Naive thymus-derived CD4-positive, alpha-beta T cell (primary cell): Measurements from ENCODE around the gene TCAP. TPM values are rescaled to one million over a fixed set of nuclear protein-coding genes. Genes with fewer than 3 reads are reported as not detected.

ENCODE experiments used
- ATAC-seq: fragments of 150-1000 bp; cut with Tn5 transposase; 2 replicates; pipeline ENCODE4 v1.10.0; 2021; ENCODE audit warnings: mild to moderate bottlenecking, moderate library complexity
- CTCF ChIA-PET: fragments of 350-600 bp; sonication (Branson Sonifier 250); formaldehyde crosslinking; loops from one replicate; lab custom pipeline; 2021; ENCODE audit warnings: antibody characterized with exemption; lab: Charles Lee
- POLR2A ChIA-PET: fragments of 350-600 bp; sonication (Branson Sonifier 250); formaldehyde crosslinking; loops from one replicate; lab custom pipeline; 2021; ENCODE audit warnings: antibody characterized with exemption, inconsistent platforms; lab: Charles Lee
- DNase-seq, 9 donors: peaks; one replicate each; pipeline versions ENCODE4 v3.0.0 to v3.0.0-alpha.2; 2020 to 2022; ENCODE audit warnings: mixed read lengths in 1 of 9
- H3K27ac ChIP-seq: one replicate; pipeline ENCODE4 v1.7.0; 2013; ENCODE audit warnings: mild to moderate bottlenecking, low read depth, low read length, moderate library complexity
- H3K27me3 ChIP-seq, 2 donors: one replicate each; pipeline ENCODE4 v1.7.0; 2013; ENCODE audit warnings: low read length in 2 of 2, mild to moderate bottlenecking in 2 of 2, moderate library complexity in 2 of 2; ENCODE audit not compliant: control insufficient read depth in 2 of 2, insufficient read depth in 2 of 2
- H3K36me3 ChIP-seq, 3 experiments: 1 replicate in 2 of 3; 2 replicates in 1 of 3; pipeline ENCODE4 v1.7.0; 2013; ENCODE audit warnings: low read length in 3 of 3, mild to moderate bottlenecking in 3 of 3, moderate library complexity in 1 of 3; ENCODE audit not compliant: insufficient read depth in 3 of 3, control insufficient read depth in 2 of 3
- H3K4me1 ChIP-seq, 2 donors: one replicate each; pipeline ENCODE4 v1.7.0; 2013; ENCODE audit warnings: low read length in 2 of 2, mild to moderate bottlenecking in 2 of 2, moderate library complexity in 1 of 2; ENCODE audit not compliant: control insufficient read depth in 2 of 2, insufficient read depth in 2 of 2
- H3K4me3 ChIP-seq: 2 replicates; pipeline ENCODE4 v1.7.0; 2013; ENCODE audit warnings: mild to moderate bottlenecking, low read length
- H3K9me3 ChIP-seq, 3 experiments: 1 replicate in 2 of 3; 2 replicates in 1 of 3; pipeline ENCODE4 v1.7.0; 2013; ENCODE audit warnings: low read length in 3 of 3; ENCODE audit not compliant: control insufficient read depth in 2 of 3
- H3K27ac Mint-ChIP-seq, 9 donors: one replicate each; pipeline ENCODE4 v1.8.0; 2020 to 2022; ENCODE audit warnings: mixed read lengths in 9 of 9, mild to moderate bottlenecking in 8 of 9, moderate library complexity in 5 of 9, inconsistent platforms in 2 of 9
- H3K27me3 Mint-ChIP-seq, 5 donors: one replicate each; pipeline ENCODE4 v1.8.0; 2021 to 2022; ENCODE audit warnings: mixed read lengths in 5 of 5, mild to moderate bottlenecking in 1 of 5
- H3K36me3 Mint-ChIP-seq, 5 donors: one replicate each; pipeline ENCODE4 v1.8.0; 2020 to 2022; ENCODE audit warnings: mixed read lengths in 5 of 5, mild to moderate bottlenecking in 3 of 5, inconsistent platforms in 1 of 5
- H3K4me1 Mint-ChIP-seq, 7 donors: one replicate each; pipeline ENCODE4 v1.8.0; 2020 to 2022; ENCODE audit warnings: mixed read lengths in 7 of 7, mild to moderate bottlenecking in 3 of 7, inconsistent platforms in 1 of 7
- H3K4me3 Mint-ChIP-seq, 10 donors: one replicate each; pipeline ENCODE4 v1.8.0; 2020 to 2022; ENCODE audit warnings: mild to moderate bottlenecking in 10 of 10, mixed read lengths in 10 of 10, moderate library complexity in 6 of 10, inconsistent platforms in 2 of 10
- H3K9me3 Mint-ChIP-seq, 11 donors: one replicate each; pipeline ENCODE4 v1.8.0; 2020 to 2022; ENCODE audit warnings: mixed read lengths in 11 of 11, mild to moderate bottlenecking in 4 of 11, inconsistent platforms in 1 of 11, moderate library complexity in 1 of 11
- intact Hi-C, 2 donors: fragments of 100-400 bp; cut with micrococcal nuclease; formaldehyde crosslinking; loops; one replicate each; pipeline ENCODE4 v1.15.1; 2023
- polyA plus RNA-seq, 2 donors: library from polyadenylated mRNA; unstranded; fragments of 300-500 nt; fragmentation: Illumina TruSeq; gene quantifications; one replicate each; pipeline ENCODE4 v1.2.3, GENCODE V29; 2021
- total RNA-seq, 6 experiments: library from RNA in 5 of 6; stranded (reverse) in 5 of 6; gene quantifications; 1 replicate in 5 of 6; 2 replicates in 1 of 6; pipeline ENCODE4 v1.2.3 and lab custom pipeline; 2021 to 2026

The TCAP gene
- total and polyA plus RNA-seq, 7 experiments from 2014 or later, result 0.12 to 10.5 (median 3.3) TPM; not detected in 1

GRCh38 chr17:39624313-39624712, 40.8 kb upstream of the TCAP start:
- Mint-ChIP-seq H3K27me3 (peaks cover 10 to 69% (median 27%) of the 10 kb centered on the region in 5 donors), H3K36me3 (no peaks in the 10 kb centered on the region), H3K4me1 (peaks cover 12 to 34% (median 22%) of the 10 kb centered on the region in 7 donors), H3K9me3 (peaks cover 0 to 1% (median 0%) of the 10 kb centered on the region in 11 donors), H3K27ac (peak overlapping the region in 1 of 9 donors; percentile 58), H3K4me3 (peak overlapping the region in 1 of 10 donors; percentile 12)
- DNase-seq (no peak), ATAC-seq (no peak)
- CTCF ChIA-PET, result interaction anchor here (1.0 to 8.9 kb wide), 8 partner anchors 11 to 156 kb away, joined by 3 to 104 read pairs (median 4); partner anchors contain the start of genes MIEN1 and STARD3
- intact Hi-C loops, result loop anchor here in 1 of 2 donors (5.0 kb wide), 2 partner anchors 43 to 338 kb away; partner anchors contain the start of genes GSDMA, PNMT and TCAP
- Histone ChIP-seq H3K27ac (no peak overlapping the region), H3K4me1 (peaks cover 6 to 17% of the 10 kb centered on the region in 2 donors), H3K36me3 (no peaks in the 10 kb centered on the region), H3K4me3 (no peak overlapping the region), H3K9me3 (no peaks in the 10 kb centered on the region), H3K27me3 (peaks cover 3 to 4% of the 10 kb centered on the region in 2 donors)
- POLR2A ChIA-PET, result interaction anchor here (1.1 to 1.4 kb wide), 3 partner anchors 10 to 42 kb away, joined by 3 to 6 read pairs (median 5); partner anchors contain the start of gene STARD3

GRCh38 chr17:39625198-39625785, 39.9 kb upstream of the TCAP start:
- ChIA-PET POLR2A (interaction anchor here (0.5 to 1.3 kb wide), 5 partner anchors 9 to 667 kb away, joined by 3 to 6 read pairs (median 3); no protein-coding TSS in a partner anchor), CTCF (interaction anchor here (1.0 to 8.9 kb wide), 8 partner anchors 10 to 155 kb away, joined by 3 to 104 read pairs (median 4); partner anchors contain the start of genes MIEN1 and STARD3)
- no peak for DNase-seq
- no peak overlapping the region for H3K4me3 ChIP-seq
- no peaks in the 10 kb centered on the region for H3K36me3 ChIP-seq
- Mint-ChIP-seq H3K4me1 (peaks cover 12 to 34% (median 22%) of the 10 kb centered on the region in 7 donors), H3K36me3 (no peaks in the 10 kb centered on the region), H3K27ac (no peak overlapping the region), H3K9me3 (peaks cover 0 to 1% (median 0%) of the 10 kb centered on the region in 11 donors), H3K4me3 (peak overlapping the region in 3 of 10 donors; percentile 39 to 62 (median 47)), H3K27me3 (peaks cover 10 to 68% (median 27%) of the 10 kb centered on the region in 5 donors)
- H3K4me1 ChIP-seq, result peaks cover 6 to 17% of the 10 kb centered on the region in 2 donors
- H3K27me3 ChIP-seq, result peaks cover 3 to 4% of the 10 kb centered on the region in 2 donors
- intact Hi-C loops, result no loop called here
- no peak overlapping the region for H3K27ac ChIP-seq
- no peaks in the 10 kb centered on the region for H3K9me3 ChIP-seq
- ATAC-seq, result no peak

- Histone ChIP-seq H3K4me1 (peaks cover 6 to 17% of the 10 kb centered on the region in 2 donors), H3K27ac (no peak within 1 kb of the TSS), H3K36me3 (no peaks in the 10 kb centered on the region), H3K9me3 (no peaks in the 10 kb centered on the region), H3K27me3 (peaks cover 3 to 4% of the 10 kb centered on the region in 2 donors), H3K4me3 (peak within 1 kb of the TSS; percentile 17)
- CTCF ChIA-PET, result interaction anchor here (1.0 to 8.9 kb wide), 4 partner anchors 9 to 156 kb away, joined by 3 to 104 read pairs (median 8); partner anchors contain the start of gene STARD3
- Mint-ChIP-seq H3K27me3 (peaks cover 10 to 71% (median 32%) of the 10 kb centered on the region in 5 donors), H3K4me1 (peaks cover 12 to 38% (median 23%) of the 10 kb centered on the region in 7 donors), H3K27ac (no peak within 1 kb of the TSS), H3K36me3 (no peaks in the 10 kb centered on the region), H3K4me3 (peak within 1 kb of the TSS; percentile 1 to 77 (median 64)), H3K9me3 (peaks cover 0 to 1% (median 0%) of the 10 kb centered on the region in 11 donors)
- POLR2A ChIA-PET, result interaction anchor here (0.6 to 0.7 kb wide), 2 partner anchors 20 to 239 kb away, joined by 3 read pairs; no protein-coding TSS in a partner anchor
- DNase-seq (no peak), ATAC-seq (no peak)
- intact Hi-C loops, result no loop called here
Observed at GRCh38 chr17:39626171-39627046, 38.7 kb upstream of the TCAP start, which contains the start of gene PPP1R1B. Gene PPP1R1B, plus strand, starts transcription at chr17:39626952. Its CDS starts 441 bp downstream, at chr17:39627393.

GRCh38 chr17:39627047-39627711, 38.0 kb upstream of the TCAP start:
- peak overlapping the region in 7 of 10 donors; percentile 7 to 77 (median 65) for H3K4me3 Mint-ChIP-seq
- Histone ChIP-seq H3K4me1 (peaks cover 4 to 14% of the 10 kb centered on the region in 2 donors), H3K27ac (no peak overlapping the region), H3K27me3 (peaks cover 3 to 4% of the 10 kb centered on the region in 2 donors), H3K9me3 (no peaks in the 10 kb centered on the region), H3K36me3 (no peaks in the 10 kb centered on the region), H3K4me3 (peak overlapping the region; percentile 17)
- no peak overlapping the region for H3K27ac Mint-ChIP-seq
- CTCF ChIA-PET, result interaction anchor here (1.0 to 8.9 kb wide), 3 partner anchors 8 to 155 kb away, joined by 3 to 104 read pairs (median 3); partner anchors contain the start of gene STARD3
- intact Hi-C loops, result no loop called here
- no peak for ATAC-seq
- no peak for DNase-seq
- H3K4me1 Mint-ChIP-seq, result peaks cover 7 to 36% (median 26%) of the 10 kb centered on the region in 7 donors
- peaks cover 10 to 73% (median 32%) of the 10 kb centered on the region in 5 donors for H3K27me3 Mint-ChIP-seq
- H3K36me3 Mint-ChIP-seq, result no peaks in the 10 kb centered on the region
- POLR2A ChIA-PET, result interaction anchor here (0.7 kb wide), 1 partner anchor 20 kb away, joined by 3 read pairs; no protein-coding TSS in a partner anchor
- H3K9me3 Mint-ChIP-seq, result peaks cover 0 to 1% (median 0%) of the 10 kb centered on the region in 11 donors

- H3K27me3 ChIP-seq, result peaks cover 3 to 4% of the 10 kb centered on the region in 2 donors
- H3K27ac Mint-ChIP-seq, result no peak overlapping the region
- POLR2A ChIA-PET, result interaction anchor here (1.5 kb wide), 1 partner anchor 41 kb away, joined by 3 read pairs; the partner anchor contains the start of gene PNMT
Observed at GRCh38 chr17:39627712-39628516, 37.2 kb upstream of the TCAP start.

More at GRCh38 chr17:39627712-39628516, 37.2 kb upstream of the TCAP start:
- no peaks in the 10 kb centered on the region for H3K36me3 Mint-ChIP-seq
- Histone ChIP-seq H3K36me3 (no peaks in the 10 kb centered on the region), H3K4me3 (no peak overlapping the region), H3K4me1 (peaks cover 0 to 12% of the 10 kb centered on the region in 2 donors), H3K9me3 (no peaks in the 10 kb centered on the region), H3K27ac (no peak overlapping the region)
- peaks cover 0 to 1% (median 0%) of the 10 kb centered on the region in 11 donors for H3K9me3 Mint-ChIP-seq
- no peak for ATAC-seq
- intact Hi-C loops, result no loop called here
- H3K4me3 Mint-ChIP-seq, result peak overlapping the region in 5 of 10 donors; percentile 6 to 42 (median 15)
- CTCF ChIA-PET, result interaction anchor here (0.8 to 1.7 kb wide), 3 partner anchors 9 to 26 kb away, joined by 3 to 5 read pairs (median 3); no protein-coding TSS in a partner anchor
- H3K4me1 Mint-ChIP-seq, result peaks cover 0 to 30% (median 21%) of the 10 kb centered on the region in 7 donors
- no peak for DNase-seq
- peaks cover 10 to 73% (median 32%) of the 10 kb centered on the region in 5 donors for H3K27me3 Mint-ChIP-seq
